A549 (cell line): ENCODE measurements around the gene AIRE.

Experiments used
- CEBPB ChIP-seq, 2 experiments: fragments of >200 bp in 1 of 2; sonication (Bioruptor Twin) in 1 of 2; formaldehyde crosslinking in 1 of 2; IDR thresholded peaks; 2 replicates each; pipeline ENCODE4 v1.6.1; 2012 to 2016
- CTCF ChIP-seq: fragments of >200 bp; sonication (Bioruptor Twin); formaldehyde crosslinking; IDR thresholded peaks from 3 replicates; pipeline ENCODE4 v1.5.1; 2016
- HEYL ChIP-seq: fragments of 250-450 bp; sonication (Bioruptor Pico); IDR thresholded peaks from 2 replicates; pipeline ENCODE4 v1.8.0; 2021; ENCODE audit warnings: mild to moderate bottlenecking, moderate library complexity
- NR3C1 ChIP-seq: fragments of >200 bp; sonication (Bioruptor Twin); formaldehyde crosslinking; IDR thresholded peaks from 3 replicates; pipeline ENCODE4 v1.6.1; 2017
- POLR2A ChIP-seq: IDR thresholded peaks from 2 replicates; pipeline ENCODE4 v1.6.1; 2012; ENCODE audit warnings: mild to moderate bottlenecking, low read length
- POLR2AphosphoS2 ChIP-seq: conservative IDR thresholded peaks from 2 replicates; pipeline ENCODE4 v1.6.1; 2012; ENCODE audit warnings: low read length, improper control_type of control experiment, inconsistent platforms
- RARB ChIP-seq: fragments of 250-450 bp; sonication (Bioruptor Pico); IDR thresholded peaks from 2 replicates; pipeline ENCODE4 v1.8.0; 2021; ENCODE audit warnings: mild to moderate bottlenecking, moderate library complexity
- TF ChIP-seq, protein P1 (sequence below): fragments of 200-600 bp; sonication (generic); IDR thresholded peaks from 2 replicates; pipeline ENCODE4 v1.6.1; 2016; ENCODE audit warnings: antibody characterized with exemption, mild to moderate bottlenecking, moderate library complexity

- TF ChIP-seq NR3C1 (no peak), POLR2A (no peak), POLR2AphosphoS2 (no peak), CTCF (no peak), HEYL (CRISPR knock-in tag) (no peak), RARB (CRISPR knock-in tag) (no peak), CEBPB (IDR thresholded peaks at IDR 0.05) (no peak)
- TF ChIP-seq, protein P1, sequence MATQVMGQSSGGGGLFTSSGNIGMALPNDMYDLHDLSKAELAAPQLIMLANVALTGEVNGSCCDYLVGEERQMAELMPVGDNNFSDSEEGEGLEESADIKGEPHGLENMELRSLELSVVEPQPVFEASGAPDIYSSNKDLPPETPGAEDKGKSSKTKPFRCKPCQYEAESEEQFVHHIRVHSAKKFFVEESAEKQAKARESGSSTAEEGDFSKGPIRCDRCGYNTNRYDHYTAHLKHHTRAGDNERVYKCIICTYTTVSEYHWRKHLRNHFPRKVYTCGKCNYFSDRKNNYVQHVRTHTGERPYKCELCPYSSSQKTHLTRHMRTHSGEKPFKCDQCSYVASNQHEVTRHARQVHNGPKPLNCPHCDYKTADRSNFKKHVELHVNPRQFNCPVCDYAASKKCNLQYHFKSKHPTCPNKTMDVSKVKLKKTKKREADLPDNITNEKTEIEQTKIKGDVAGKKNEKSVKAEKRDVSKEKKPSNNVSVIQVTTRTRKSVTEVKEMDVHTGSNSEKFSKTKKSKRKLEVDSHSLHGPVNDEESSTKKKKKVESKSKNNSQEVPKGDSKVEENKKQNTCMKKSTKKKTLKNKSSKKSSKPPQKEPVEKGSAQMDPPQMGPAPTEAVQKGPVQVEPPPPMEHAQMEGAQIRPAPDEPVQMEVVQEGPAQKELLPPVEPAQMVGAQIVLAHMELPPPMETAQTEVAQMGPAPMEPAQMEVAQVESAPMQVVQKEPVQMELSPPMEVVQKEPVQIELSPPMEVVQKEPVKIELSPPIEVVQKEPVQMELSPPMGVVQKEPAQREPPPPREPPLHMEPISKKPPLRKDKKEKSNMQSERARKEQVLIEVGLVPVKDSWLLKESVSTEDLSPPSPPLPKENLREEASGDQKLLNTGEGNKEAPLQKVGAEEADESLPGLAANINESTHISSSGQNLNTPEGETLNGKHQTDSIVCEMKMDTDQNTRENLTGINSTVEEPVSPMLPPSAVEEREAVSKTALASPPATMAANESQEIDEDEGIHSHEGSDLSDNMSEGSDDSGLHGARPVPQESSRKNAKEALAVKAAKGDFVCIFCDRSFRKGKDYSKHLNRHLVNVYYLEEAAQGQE: no peak
These were observed 3.8 kb downstream of the AIRE start for GRCh38 chr21:44289381-44290010.
